Mammary epithelial cell (primary cell): ENCODE results near the gene SH3PXD2B.

Experiments used
- CTCF ChIP-seq, 2 donors: IDR thresholded peaks in 1 of 2; conservative IDR thresholded peaks in 1 of 2; 2 replicates each; pipeline ENCODE4 v1.5.1; 2011 to 2012; ENCODE audit warnings: inconsistent platforms in 2 of 2, low read length in 2 of 2, mild to moderate bottlenecking in 2 of 2, control low read depth in 1 of 2, low read depth in 1 of 2; ENCODE audit not compliant: insufficient read depth in 1 of 2; ENCODE audit errors: extremely low read depth in 1 of 2
- EZH2 ChIP-seq: IDR thresholded peaks from 2 replicates; pipeline ENCODE4 v1.6.1; 2012; ENCODE audit warnings: low read length, inconsistent platforms, borderline replicate concordance

DNA sequence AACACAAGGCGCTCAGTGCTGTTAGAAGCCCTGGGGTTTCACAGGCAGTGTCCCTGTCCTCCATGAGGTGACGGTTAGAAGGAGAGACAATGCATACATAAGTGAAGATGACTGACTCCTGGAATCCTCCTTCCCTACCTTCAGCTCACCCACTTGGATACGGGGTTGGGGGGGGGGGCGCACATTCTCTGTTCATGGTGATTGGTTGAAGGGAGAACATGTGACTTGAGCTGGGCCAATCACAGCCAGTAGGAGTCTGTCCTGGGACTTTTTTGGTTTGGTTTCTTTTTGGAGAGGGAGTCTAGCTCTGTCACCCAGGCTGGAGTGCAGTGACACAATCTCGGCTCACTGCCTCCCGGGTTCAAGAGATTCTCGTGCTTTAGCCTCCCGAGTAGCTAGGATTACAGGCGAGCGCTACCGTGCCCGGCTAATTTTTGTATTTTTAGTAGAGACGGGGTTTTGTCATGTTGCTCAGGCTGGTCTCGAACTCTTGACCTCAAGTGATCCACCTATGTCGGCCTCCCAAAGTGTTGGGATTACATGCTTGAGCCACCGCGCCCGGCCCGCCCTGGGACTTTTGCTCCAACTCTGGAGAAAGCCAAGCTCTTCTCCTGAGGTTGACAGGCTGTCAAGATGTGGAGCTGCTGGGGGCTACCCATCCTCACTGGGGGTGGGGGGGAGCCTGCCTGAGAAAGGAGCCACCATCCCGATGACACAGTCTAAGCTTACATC lies 30.8 kb downstream of the SH3PXD2B start:
- TF ChIP-seq CTCF (conservative IDR thresholded peaks at IDR 0.05 in 1 of 2, IDR thresholded peaks at IDR 0.05 in 1 of 2; ENCODE audit: extremely low read depth in 1 of 2, insufficient read depth in 1 of 2, low read depth in 1 of 2, low read length in 2 of 2) (no peak), EZH2 (no peak)
